GM04503 (cell line): Measurements from ENCODE around the gene ELFN1.

Experiments used
- DNase-seq: peaks from one replicate; pipeline ENCODE4 v3.0.0-alpha.2; 2012; ENCODE audit warnings: low read depth

Gene ELFN1

DNA sequence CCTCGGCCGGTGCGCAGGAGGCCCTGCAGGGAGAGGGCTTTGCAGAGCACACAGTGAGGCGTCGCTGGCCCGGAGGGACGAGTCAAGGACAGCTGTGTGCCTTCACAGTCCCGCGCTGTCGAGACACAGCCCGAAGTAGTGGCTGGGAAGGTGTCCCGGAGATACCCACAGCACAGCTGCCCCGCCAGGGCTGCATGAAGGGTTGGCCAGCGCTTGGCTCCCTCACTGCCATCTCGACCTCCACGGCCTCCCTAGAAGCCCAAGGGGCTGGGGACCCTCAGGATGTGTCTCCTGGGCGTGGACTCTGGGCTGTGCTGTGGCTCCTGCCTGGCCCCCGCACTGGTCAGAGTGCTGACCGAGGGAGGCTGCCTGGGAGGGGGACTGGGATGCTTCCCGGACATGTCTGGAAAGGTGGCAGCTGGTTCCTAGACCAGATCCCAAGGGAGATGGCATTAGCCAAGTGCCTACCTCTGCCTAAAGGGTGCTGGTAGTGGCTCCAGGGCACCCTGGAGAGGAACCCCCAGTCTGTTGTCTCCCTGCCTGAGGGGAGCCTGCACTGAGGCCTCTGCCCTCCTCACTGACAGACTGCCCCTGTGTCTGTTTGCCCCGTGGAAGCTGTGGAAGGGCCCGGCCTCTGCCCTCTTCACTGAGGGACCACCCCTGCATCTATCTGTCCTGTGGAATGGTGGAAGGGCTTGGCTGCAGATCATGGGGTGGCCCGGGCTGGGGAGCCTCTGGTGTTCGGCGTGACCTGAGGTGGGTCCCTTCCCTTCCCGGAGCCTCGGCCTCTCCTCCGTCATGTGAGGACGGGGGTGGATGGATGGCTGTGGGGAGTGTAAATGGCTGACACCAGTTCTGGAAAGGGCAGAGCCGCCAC lies 5.8 kb downstream of the ELFN1 start:
- no peak for DNase-seq

DNA sequence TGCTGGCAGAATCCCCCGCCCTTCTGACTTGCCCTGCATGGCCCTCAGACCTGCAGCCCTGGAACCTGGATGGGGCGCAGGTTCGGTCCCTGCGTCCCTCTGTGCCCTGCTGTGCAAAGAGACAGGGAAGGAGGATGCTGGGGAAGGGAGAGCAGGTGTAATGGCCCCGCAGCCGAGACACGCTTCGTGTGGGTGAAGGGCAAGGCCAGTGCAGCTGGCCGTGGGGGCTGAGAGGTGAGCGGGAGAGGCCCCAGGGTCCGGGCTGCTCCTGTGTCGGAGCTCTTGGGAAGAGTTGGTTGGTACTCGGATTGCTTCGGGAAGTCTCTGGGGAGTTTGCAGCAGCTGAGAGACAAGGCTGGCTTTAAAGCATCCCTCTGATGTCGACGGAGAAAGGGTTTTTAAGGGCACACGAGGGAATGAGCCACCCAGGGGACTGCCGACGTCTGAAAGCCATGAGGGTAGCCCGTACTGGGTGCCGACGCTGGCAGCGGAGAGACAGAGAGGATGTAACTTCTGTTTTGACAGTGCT lies 6.5 kb downstream of the ELFN1 start:
- no peak for DNase-seq

DNA sequence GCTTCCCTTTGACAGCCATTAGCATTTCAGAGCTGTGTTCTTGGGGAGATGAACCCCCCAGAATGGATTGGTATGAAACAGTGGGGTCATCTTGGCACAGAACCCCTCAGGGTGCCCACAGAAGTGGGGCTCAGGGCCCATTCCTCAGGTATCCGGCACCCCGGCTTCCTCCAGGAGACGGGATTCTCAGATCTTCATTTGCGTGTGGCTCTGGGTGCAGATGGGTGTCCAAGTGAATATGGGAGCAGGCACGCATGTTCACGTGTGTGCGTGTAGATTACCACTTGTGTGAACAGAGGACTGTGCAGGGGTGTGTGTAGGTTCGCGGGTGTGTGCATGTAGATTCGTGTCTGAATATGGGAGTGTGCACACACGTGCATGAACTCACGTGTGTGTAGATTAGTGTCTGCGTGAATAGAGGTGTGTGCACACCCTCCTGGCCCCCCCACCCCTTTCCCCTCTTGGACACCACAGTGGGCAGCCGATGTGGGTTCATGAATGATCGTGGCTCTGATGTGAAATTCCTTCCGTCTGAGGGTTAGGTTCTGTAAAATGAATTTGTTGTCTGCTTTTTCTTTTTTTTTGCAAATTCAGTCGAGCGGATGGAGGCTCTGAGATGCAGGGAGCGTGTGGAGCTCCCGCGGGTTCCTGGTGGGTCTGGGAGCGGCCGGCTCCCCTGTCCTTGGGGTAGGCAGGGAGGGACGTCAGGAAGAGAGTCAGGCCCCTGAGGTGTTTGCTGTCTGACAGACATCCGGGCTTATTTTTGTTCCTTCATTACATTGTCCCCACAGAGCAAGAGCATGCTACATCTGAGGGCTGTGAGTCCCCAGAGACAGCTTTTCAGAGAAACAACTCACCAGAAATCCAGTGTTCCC lies 7.4 kb downstream of the ELFN1 start:
- no peak for DNase-seq

DNA sequence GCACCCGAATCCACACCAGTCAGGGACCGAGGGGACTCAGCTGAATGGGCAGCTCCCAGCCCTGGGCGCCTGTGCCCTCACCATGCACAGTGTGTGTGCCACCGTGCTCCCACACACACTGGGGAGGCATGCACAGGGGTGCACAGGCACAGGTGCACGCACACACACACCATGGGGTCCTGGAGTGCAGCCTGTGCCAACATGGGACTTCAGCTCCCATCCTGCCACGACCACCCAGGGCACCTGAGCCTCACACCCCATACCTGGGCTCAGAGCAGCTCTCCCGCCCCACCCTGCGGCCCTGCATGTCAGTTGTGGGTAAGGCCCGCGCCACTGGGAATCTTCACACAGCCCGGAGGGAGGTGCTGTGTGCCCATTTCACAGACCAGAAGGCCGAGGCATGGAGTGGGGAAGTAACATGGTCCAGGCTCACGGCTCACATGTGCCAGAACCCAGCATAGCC lies 8.0 kb downstream of the ELFN1 start:
- no peak for DNase-seq

DNA sequence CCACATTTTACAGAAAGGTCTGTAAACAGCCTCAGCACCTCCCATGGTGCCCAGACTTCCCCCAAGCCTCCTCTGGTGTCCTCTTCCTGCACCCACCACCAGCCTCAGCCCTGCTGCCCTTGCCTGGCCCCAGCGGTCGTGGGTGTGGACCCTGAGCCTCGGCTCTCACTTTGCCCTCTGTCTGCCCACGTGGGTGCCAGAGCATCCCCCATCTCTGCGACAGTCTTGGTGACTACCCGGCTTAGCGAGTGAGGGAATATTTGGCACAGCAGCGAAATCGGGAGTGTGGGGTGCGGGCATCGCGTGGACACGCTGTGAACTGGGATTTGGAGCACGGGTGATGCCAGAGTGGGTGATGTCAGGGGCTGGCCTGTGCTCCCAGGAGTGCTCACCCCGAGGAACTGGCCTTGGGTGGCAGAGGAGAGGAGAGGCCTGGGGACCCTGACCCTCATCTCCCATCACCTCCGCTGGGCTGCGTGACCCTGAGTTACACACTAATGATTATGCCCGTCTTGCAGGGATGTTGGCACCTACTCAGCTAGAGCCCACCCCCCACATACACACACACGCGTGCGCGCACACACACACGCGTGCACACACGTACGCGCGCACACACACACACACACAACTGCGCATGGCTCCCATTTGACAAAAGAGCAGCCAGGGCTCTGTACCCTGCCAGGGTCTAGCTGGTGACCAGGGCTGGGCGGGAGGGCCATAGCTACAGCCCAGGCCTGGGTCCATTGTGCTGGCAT lies 8.7 kb downstream of the ELFN1 start:
- no peak for DNase-seq

DNA sequence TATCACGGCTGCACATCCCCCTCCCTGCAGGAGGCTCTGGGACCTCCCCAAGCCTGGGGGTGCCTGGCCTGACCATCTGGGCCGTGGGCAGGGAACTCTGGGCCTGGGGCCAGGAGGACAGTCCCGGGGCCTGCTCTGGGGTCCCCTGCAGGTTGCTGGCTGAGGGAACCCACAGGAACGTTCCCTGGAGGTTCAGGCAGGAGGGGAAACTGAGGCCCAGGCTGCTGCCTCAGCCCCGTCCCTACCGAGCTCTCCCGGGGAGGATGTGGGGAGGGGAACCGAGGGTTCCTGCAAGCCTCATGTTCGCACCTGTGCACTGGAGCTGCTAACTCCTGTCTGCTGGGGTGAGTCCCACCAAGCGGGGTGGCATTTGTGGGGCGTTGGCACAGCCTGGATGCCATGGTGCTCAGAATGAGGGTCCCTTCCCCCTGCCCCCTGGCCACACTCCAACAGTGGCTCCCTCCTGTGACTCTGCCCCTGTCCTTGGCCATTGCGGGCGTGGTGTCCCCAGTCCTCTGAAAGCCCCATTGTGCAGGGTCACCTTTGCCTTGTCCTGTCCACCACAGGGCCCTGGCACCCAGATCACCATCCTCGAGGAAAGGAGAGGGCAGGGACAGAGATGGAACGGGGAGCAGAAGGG lies 9.4 kb downstream of the ELFN1 start:
- no peak for DNase-seq

DNA sequence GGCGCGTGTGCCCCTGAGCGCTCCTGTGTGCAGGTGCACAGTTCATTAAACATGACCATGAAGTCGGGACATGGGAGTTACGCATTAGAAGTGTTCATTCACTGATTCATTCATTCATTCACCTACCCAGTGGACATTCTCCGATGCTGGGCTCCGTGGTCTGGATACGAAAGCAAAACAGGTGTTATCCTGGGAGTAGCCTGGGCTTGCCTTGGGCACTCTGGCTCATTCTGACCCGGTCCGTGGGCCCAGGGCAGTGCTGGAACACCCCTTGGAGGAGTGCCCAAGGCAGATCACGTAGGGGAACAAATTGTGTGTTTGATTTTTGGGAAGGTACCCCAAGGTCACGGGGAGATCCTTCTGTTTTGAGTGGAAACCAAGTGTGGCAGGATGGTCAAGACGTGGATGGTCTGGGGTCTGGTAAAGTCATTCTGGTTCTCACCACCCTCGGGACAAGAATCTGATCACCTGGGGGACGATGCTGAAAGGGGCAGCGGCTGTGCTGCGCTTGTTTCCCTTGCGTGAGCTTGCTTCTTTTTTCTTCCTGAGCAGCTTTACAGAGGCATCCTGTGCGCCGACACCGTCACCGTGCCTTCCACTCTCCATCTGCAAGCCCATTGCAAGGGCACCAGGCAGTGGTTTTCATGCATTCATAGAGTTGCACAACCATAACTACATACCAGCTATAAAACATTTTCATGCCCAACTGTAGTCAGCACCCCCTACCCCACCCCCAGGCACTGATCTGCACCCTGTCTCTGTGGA lies 10.1 kb downstream of the ELFN1 start:
- no peak for DNase-seq

DNA sequence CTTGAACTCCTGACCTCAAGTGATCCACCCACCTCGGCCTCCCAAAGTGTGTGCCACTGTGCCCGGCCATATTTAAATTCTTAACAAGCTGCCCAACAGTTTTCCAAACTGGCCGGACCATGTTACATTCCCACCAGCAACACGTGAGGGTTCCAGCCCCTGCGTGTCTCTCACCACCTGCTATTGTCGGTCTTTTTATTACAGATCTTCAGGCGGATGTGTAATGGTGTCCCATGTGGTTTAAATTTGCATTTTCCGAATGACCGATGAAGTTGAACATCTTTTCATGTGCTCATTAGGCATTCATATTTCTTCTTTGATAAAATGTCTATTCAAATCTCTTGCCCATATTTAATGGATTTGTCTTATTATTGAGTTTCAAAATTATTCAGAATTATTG lies 11.5 kb downstream of the ELFN1 start:
- no peak for DNase-seq

DNA sequence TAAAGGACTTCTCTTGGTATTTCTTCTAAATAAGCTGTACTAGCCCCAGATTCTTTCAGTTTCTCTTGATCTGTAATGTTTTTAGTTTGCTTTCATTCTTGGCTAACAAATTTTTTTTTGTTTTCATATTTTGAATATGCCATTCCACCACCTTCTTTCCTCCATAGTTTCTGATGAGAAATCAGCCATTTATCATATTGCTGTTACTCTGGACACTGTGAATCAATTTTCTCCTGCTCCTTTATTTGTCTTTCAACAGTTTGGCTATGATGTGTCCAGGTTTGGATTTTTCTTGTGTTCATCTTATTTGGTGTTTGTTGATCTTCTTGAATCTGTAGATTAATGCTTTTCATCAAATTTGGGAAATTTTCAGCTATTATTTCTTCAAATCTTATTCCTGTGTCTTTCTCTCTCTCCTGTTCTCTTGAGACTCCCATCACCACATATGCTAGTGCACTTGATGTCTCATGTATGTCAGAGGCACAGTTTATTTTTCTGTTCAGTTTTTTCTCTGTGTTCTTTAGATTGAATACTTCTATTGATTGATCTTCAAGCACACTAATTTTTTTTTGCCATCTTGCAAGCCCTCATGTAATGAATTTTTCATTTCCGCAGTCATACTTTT lies 15.0 kb downstream of the ELFN1 start:
- no peak for DNase-seq

DNA sequence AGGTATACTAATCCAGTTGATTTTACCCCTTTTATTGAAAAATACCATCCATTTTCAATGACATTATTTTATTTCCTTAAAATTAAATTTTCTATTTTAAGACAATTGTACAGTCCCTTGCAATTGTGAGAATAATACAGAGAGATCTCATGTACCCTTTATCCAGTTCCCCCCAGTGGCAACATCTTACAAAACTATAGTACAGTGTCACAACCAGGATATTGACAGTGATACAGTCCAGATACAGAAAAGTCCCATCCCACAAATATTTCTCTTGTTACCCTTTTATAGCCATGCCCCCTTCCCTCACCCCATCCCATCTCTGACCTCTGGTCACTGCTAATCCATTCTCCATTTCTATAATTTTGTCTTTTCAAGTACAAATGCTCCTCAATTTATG lies 18.5 kb downstream of the ELFN1 start:
- DNase-seq: no peak

DNA sequence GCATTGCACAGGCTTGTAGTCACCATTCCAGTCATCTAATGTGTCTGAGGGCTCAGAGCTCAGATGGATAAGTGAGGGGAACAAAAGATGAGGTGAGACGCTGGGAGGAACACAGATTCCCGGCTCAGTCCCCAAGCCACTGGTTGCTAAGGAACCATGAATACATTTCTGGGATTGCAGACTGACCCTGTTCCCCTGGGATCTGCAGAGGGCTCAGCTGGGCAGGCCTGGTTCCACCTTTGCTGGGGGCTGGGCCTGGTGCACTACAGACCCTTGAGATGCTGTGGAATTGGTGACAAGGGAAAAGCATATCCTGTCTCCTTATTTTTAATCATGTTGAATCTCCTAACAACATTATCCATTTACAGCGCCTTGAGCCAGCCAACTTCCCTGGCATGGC lies 19.2 kb downstream of the ELFN1 start:
- DNase-seq: no peak

DNA sequence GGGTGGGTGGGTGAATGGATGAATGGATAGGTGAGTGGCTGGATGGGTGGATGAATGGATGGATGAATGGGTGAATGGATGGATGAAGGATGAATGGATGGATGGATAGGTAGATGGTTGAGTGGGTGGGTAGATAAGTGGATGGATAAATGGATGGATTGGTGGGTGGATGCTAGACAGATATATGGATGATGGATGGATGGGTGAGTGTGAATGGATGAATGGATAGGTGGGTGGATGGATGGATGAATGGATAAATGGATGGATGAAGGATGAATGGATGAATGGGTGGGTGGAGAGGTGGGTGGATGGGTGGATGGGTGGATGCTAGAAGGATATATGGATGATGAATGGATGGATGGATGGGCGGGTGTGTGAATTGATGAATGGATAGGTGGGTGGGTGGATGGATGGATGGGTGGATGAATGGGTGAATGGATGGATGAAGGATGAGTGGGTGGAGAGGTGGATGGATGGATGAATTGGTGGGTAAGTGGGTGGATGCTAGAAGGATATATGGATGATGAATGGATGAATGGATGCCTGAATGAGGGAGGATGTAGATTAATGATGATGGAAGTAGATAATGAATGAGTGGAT lies 20.4 kb downstream of the ELFN1 start:
- DNase-seq: no peak

DNA sequence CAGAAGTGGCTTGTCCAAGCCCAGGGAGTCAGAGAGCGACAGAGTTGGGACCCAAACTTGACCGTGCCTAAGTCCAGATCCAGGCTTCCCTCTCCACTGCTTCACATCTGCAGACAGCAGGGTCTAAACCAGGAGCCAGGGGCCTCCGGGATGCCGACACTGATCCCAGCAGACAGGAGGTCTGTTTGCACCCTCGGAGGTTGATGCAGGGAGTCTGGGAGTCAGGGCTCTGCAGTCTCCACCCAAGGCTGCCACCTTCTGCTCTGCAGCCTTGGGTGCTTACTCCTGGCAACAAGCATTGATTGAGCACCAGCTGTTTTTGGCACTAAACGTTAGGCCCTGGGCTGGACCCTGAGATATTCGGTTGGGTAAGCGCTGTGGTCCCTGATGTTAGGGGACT lies 21.0 kb downstream of the ELFN1 start:
- no peak for DNase-seq

DNA sequence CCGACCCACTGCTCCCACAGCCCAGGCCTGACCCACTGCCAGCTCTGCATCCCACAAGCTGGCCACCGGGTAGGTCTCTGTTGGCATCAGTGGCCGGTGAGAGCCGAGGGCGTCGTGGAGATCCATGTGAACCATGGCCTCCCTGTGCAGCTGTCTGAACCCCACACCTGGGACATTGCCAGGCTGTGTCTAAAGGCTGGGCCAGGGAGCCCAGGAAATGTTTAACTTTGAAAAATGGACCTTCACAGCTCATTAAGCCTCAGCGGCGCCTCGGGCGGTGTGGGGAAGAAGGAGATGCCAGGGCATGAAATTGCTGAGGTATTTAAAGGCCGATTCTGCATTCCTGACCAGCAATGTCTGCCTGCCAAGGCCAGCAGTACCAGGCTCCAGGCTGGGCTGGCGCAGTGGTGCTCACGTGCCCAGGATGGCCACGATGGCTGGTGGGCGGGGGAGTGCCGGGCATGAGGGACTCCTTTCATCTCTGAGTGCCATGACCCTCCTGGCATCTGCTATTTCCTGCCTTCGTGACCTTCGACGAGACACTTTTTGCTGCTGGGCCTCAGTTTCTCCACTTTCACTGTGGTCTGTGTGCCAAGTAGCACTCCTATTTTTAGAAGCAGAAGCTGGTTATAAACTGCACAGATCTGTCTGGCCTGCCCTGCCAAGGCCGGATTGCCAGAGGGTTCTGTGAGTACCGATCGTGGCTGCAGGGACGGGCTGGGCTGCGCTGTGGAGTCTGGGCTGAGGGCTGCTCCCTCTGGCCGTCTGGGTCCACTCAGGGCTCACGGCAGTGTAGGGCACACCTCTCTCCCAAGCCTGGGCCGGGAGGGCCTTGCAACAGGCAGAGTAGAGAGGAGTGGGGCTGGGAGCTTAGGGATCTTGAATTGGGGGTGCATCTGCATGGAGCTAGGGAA lies 21.8 kb downstream of the ELFN1 start:
- DNase-seq: no peak

DNA sequence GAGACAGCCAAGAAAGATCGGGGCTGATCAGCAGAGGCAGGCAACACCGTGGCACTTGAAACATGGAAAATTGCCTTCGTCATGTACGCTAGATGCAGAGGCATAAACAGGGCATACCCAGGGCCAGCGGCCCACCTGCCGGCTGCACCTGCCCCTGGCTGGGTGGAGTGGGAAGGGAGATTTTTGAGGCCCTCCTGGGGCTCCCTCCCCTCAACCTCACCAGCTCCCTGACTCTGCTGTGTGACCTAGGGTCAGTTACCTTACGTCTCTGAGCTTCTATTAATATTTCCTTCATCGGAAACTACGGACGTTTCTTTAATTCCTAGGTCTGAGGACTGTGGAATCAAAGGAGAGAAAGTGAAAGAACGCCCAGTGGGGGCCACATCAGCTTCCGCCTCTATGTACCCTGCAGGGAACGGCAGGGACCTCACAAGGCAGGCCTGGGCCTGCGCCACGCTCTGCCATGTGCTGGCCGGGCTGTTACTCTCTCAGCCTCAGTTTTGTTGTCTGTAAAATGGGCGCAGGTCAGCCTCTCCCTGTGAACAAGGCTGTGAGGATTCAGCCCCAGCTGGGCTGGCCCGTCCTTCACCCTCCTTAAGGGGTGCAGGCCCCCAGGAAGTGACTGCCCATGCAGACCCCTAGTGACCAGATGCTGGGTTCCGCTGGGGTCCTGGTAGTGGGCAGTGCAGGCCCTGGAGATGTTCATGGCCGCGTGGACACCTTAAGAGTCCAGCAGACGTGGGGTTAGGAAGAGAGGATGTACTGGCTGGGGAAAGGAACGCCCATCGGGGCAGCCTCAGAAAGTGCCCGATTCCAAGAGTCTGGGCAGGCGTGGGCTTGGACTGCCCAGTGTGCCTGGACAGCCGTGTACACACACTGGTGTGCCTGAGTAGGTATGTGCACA lies 22.7 kb downstream of the ELFN1 start:
- no peak for DNase-seq

DNA sequence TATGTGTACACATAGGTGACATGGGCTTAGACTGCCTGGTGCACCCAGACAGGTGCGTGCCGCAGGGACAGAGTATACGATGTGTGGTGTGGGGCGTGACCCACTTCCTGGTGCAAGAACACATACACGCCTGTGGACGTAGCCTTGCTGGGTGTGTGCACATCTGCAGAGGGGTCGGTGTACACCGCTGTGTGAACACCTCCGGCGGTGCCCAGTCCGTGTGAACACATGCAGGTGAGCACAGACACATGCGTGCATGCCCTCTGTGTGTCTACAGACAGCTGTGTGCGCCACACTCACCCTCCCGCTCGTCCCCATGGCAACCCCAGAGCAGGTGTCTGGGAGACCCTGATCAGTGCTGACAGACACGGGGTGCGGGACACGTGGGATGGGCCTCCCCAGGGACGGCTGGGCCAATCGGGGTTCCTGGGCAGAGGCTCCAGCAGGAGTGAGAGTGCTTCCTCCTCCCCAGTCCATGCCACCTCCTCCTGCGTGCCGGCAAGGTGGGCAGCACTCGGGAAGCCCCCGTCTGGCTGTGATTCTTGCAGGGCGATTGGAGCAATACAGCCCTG lies 23.4 kb downstream of the ELFN1 start:
- DNase-seq: no peak

DNA sequence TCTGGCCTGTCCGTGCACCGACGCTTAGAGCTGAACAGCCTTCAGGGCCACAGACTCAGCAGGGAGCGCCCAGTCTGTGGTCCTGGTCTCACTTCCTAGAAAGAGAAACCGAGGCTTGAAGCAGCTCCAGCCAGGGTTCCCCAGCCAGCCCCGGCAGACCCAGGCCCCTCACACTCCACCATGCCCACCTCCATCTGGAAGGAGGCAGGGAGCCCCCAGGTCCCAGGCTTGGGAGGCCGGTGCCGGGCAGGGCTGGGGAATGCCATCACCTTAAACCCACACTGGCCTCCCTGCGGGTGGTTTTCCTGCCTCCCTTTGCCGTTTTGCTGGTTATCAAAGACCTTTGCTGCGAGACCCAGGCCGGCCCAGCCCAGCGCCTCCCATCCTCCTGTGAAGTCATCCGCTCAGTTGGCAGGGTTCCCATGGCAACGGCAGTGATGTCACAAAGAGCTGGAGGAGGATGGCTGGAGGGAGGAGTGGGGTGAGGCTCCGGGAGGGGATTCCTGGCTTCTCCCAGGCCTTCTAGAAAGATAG lies 24.0 kb downstream of the ELFN1 start:
- no peak for DNase-seq
